ENCODE results near the gene SLC22A13.

SLC22A13 gene

GRCh38 chr3:38313263-38313662 is 47.7 kb downstream of the SLC22A13 start:
- TF ChIP-seq CTCF (IDR thresholded peaks at IDR 0.05; ENCODE audit: control insufficient read depth, extremely low read depth, insufficient read depth), result no peak
- DNase-seq (ENCODE audit: low read depth), result no peak
- no peak overlapping the region for H3K4me3 ChIP-seq (ENCODE audit: low read depth, low read length)

GRCh38 chr3:38313695-38314094 is 48.1 kb downstream of the SLC22A13 start:
- no peak for DNase-seq (ENCODE audit: low read depth)
- no peak for TF ChIP-seq CTCF (IDR thresholded peaks at IDR 0.05; ENCODE audit: control insufficient read depth, extremely low read depth, insufficient read depth)
- H3K4me3 ChIP-seq (ENCODE audit: low read depth, low read length), result no peak overlapping the region

- TF ChIP-seq CTCF (IDR thresholded peaks at IDR 0.05; ENCODE audit: control insufficient read depth, extremely low read depth, insufficient read depth), result no peak
- no peak overlapping the region for H3K4me3 ChIP-seq (ENCODE audit: low read depth, low read length)
- no peak for DNase-seq (ENCODE audit: low read depth)
Measured at GRCh38 chr3:38314112-38314763, 48.6 kb downstream of the SLC22A13 start.

GRCh38 chr3:38314764-38315487 is 49.3 kb downstream of the SLC22A13 start:
- DNase-seq (ENCODE audit: low read depth), result no peak
- TF ChIP-seq CTCF (IDR thresholded peaks at IDR 0.05; ENCODE audit: control insufficient read depth, extremely low read depth, insufficient read depth), result no peak
- H3K4me3 ChIP-seq (ENCODE audit: low read depth, low read length), result no peak overlapping the region

GRCh38 chr3:38315488-38316230 is 50.0 kb downstream of the SLC22A13 start:
- DNase-seq (ENCODE audit: low read depth), result no peak
- TF ChIP-seq CTCF (IDR thresholded peaks at IDR 0.05; ENCODE audit: control insufficient read depth, extremely low read depth, insufficient read depth), result no peak
- H3K4me3 ChIP-seq (ENCODE audit: low read depth, low read length), result no peak overlapping the region

- no peak for DNase-seq (ENCODE audit: low read depth)
- H3K4me3 ChIP-seq (ENCODE audit: low read depth, low read length), result no peak overlapping the region
- no peak for TF ChIP-seq CTCF (IDR thresholded peaks at IDR 0.05; ENCODE audit: control insufficient read depth, extremely low read depth, insufficient read depth)
Measured at GRCh38 chr3:38316356-38317191, 51.0 kb downstream of the SLC22A13 start.
